ENCODE data around the gene ATN1. TPM values are rescaled to one million over a fixed set of nuclear protein-coding genes. Genes with fewer than 3 reads are reported as not detected.

The ATN1 gene
- total and polyA plus RNA-seq, 9 of the 15 experiments (the other 6 are each of a cell fraction or from before 2014, with no cell fraction given) = 0.15 to 49.8 (median 2.7) TPM

GRCh38 chr12:6975297-6976032 is 47.7 kb downstream of the ATN1 start:
- WGBS (ENCODE audit: insufficient coverage, low coverage, missing lambda C conversion rate) = 100% methylated on average over 2 of the region's 2 CpGs
- Histone ChIP-seq H3K4me2 (ENCODE audit: insufficient read depth, low read length) (no peak overlapping the region), H3K4me1 (replicated peaks in 1 of 2; ENCODE audit: control insufficient read depth in 2 of 2, insufficient read depth in 2 of 2, low read length in 2 of 2) (peaks cover 0 to 4% of the 10 kb centered on the region in 2 experiments; a peak in 1 of 5 replicates), H3K9ac (ENCODE audit: insufficient read depth in 1 of 2, low read depth in 2 of 2, low read length in 2 of 2) (no peak overlapping the region), H3K27ac (ENCODE audit: extremely low read depth, low read depth, low read length) (no peak overlapping the region), H3K4me3 (no peak overlapping the region), H3K9me3 (replicated peaks; ENCODE audit: control insufficient read depth, insufficient read depth, low read depth, low read length) (no peaks in the 10 kb centered on the region), H3K27me3 (ENCODE audit: control insufficient read depth in 2 of 2, insufficient read depth in 2 of 2, low read length in 2 of 2) (no peaks in the 10 kb centered on the region), H2AFZ (ENCODE audit: low read depth, low read length) (no peak overlapping the region), H3K36me3 (ENCODE audit: control insufficient read depth, insufficient read depth, low read length) (peaks cover 82% of the 10 kb centered on the region), H4K20me1 (replicated peaks; ENCODE audit: control insufficient read depth, insufficient read depth, low read length) (no peaks in the 10 kb centered on the region), H3K9me1 (ENCODE audit: control insufficient read depth, insufficient read depth, low read length) (no peaks in the 10 kb centered on the region), H3K79me2 (ENCODE audit: control insufficient read depth, insufficient read depth, low read length) (peaks cover 38% of the 10 kb centered on the region)
- BruUV-seq (replicated peaks) = no TSS peak
- no peak for ATAC-seq
- FAIRE-seq = no peak
- ChIA-PET POLR2A (interaction anchor here (0.6 to 2.5 kb wide), 4 partner anchors 14 to 50 kb away, joined by 3 to 9 read pairs (median 4); partner anchors contain the start of genes C12orf57 and RNU7-1), CTCF (ENCODE audit: low intra/inter-chr PET ratio) (no interaction called here)
- TF ChIP-seq POLR2A (conservative IDR thresholded peaks at IDR 0.05) (0 out of 2 replicates have a peak, but pooled peaks have one; percentile 25), FOXA1 (IDR thresholded peaks at IDR 0.05; ENCODE audit: borderline replicate concordance) (no peak), NFRKB (IDR thresholded peaks at IDR 0.05; ENCODE audit: low read depth) (no peak)
- intact Hi-C loops (cut with micrococcal nuclease) (no loop called here), in situ Hi-C loops (cut with MboI) (no loop called here)
- no peak for DNase-seq (ENCODE audit: extremely low read depth in 1 of 4, low spot score in 3 of 4)

GRCh38 chr12:6977653-6978052 is 49.9 kb downstream of the ATN1 start:
- FAIRE-seq (no peak), DNase-seq (ENCODE audit: extremely low read depth in 1 of 4, low spot score in 3 of 4) (no peak), ATAC-seq (peak; percentile 25; the same call in 2 of the 3 replicates)
- ChIA-PET POLR2A (interaction anchor here (0.6 to 1.3 kb wide), 8 partner anchors 8 to 327 kb away, joined by 3 to 5 read pairs (median 3); no protein-coding TSS in a partner anchor), CTCF (ENCODE audit: low intra/inter-chr PET ratio) (no interaction called here)
- no peaks in the 10 kb centered on the region for H3K27me3 ChIP-seq (ENCODE audit: control insufficient read depth in 2 of 2, insufficient read depth in 2 of 2, low read length in 2 of 2)
- H3K9me1 ChIP-seq (ENCODE audit: control insufficient read depth, insufficient read depth, low read length) = no peaks in the 10 kb centered on the region
- H3K27ac ChIP-seq (ENCODE audit: extremely low read depth, low read depth, low read length) = no peak overlapping the region
- H4K20me1 ChIP-seq (replicated peaks; ENCODE audit: control insufficient read depth, insufficient read depth, low read length) = no peaks in the 10 kb centered on the region
- H3K9me3 ChIP-seq (replicated peaks; ENCODE audit: control insufficient read depth, insufficient read depth, low read depth, low read length) = no peaks in the 10 kb centered on the region
- no peak overlapping the region for H2AFZ ChIP-seq (ENCODE audit: low read depth, low read length)
- intact Hi-C loops (cut with micrococcal nuclease) (no loop called here), in situ Hi-C loops (cut with MboI) (no loop called here)
- no TSS peak for BruUV-seq (replicated peaks)
- H3K4me3 ChIP-seq = no peak overlapping the region
- no peak overlapping the region for H3K4me2 ChIP-seq (ENCODE audit: insufficient read depth, low read length)
- H3K9ac ChIP-seq (ENCODE audit: insufficient read depth in 1 of 2, low read depth in 2 of 2, low read length in 2 of 2) = peak overlapping the region in 1 of 2 experiments; percentile 52; a peak in 1 of 4 replicates
- peaks cover 95% of the 10 kb centered on the region for H3K36me3 ChIP-seq (ENCODE audit: control insufficient read depth, insufficient read depth, low read length)
- peak; percentile 23; the same call in 1 of the 2 replicates for TF ChIP-seq POLR2G (IDR thresholded peaks at IDR 0.05; ENCODE audit: low read depth, low read length)
- no peak for TF ChIP-seq RBM14 (IDR thresholded peaks at IDR 0.05; ENCODE audit: borderline replicate concordance, insufficient read depth, low read depth, low read length)
- peak; percentile 10; the same call in 1 of the 2 replicates for TF ChIP-seq POLR2A (conservative IDR thresholded peaks at IDR 0.05)
- TF ChIP-seq POLR2AphosphoS2 (IDR thresholded peaks at IDR 0.05; ENCODE audit: low read length) = no peak
- H3K79me2 ChIP-seq (ENCODE audit: control insufficient read depth, insufficient read depth, low read length) = peaks cover 17% of the 10 kb centered on the region
- WGBS (ENCODE audit: insufficient coverage, low coverage, missing lambda C conversion rate) = 80% methylated on average over 8 of the region's 10 CpGs
- H3K4me1 ChIP-seq (replicated peaks in 1 of 2; ENCODE audit: control insufficient read depth in 2 of 2, insufficient read depth in 2 of 2, low read length in 2 of 2) = peaks cover 0 to 4% of the 10 kb centered on the region in 2 experiments; a peak in 1 of 5 replicates

Data from K562 (cell line).